ENCODE data around the gene DMPK. TPM values are rescaled to one million over a fixed set of nuclear protein-coding genes. Genes with fewer than 3 reads are reported as not detected.
A peak's percentile ranks its signal among the peaks of the same experiment; 100 is the strongest.

Gene DMPK
- total and polyA plus RNA-seq, 2 donors from 2014 or later, result 31.3 to 63.0 TPM

DNA sequence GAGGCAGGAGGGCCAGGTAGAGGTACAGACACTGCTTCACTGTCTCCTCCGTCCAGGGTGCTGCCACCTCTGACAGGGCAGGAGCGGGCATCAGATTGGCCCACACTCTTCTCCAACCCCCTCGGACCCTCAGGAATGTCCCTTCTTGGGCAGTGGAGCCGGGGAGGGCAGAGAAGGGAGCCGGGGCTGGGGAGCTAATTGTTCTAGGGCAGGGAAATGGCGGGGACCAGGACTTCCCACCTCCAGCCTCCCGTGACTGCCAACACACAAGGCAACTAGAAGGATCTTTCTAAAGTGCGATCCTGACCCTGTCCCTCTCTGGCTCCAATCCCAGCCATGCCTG lies 42.9 kb upstream of the DMPK start:
- intact Hi-C loops (cut with DNase I), result no loop called here
- peaks cover 0 to 39% (median 31%) of the 10 kb centered on the region in 3 donors for H3K36me3 ChIP-seq (ENCODE audit: control insufficient read depth in 2 of 3, insufficient read depth in 3 of 3, low read length in 3 of 3)

DNA sequence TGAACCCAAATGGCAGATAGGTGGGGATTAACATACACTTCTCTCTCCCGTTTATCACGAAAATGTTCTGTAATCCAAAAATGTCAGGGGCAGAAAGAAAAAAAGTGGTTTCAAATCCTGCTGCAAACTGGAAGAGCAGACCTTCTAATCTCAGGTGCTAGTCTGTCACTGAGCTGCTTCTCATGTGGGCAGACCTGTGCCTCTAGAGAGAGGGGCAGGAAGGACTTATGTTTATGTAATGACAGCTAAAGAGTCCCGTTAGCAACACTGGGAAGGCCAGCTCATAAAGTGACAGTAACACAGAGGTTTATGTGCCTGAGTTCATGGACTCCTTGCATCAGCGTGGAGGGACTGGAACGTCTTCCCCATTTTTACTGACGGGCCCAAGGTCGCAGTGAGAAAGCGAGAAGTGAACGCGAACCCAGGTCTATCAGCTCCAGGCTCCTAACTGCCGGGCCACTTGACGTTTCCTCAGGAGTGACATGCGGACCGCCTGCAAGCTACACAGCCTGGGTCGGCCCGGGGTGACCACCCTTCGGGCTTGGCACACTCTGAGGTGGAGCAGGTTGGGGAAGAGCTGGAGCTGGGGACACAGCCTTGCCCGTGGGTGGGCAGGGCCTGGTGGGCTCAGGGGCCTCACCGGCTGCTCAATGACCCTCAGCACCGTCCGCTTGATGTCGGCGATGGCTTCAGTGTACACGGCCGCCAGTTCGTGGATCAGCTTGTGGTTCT lies 42.4 kb upstream of the DMPK start:
- Histone ChIP-seq H3K4me3 (ENCODE audit: low read length in 3 of 3) (no peak overlapping the region), H3K9ac (ENCODE audit: low read length in 3 of 3) (no peak overlapping the region), H3K4me1 (ENCODE audit: control insufficient read depth in 2 of 3, insufficient read depth in 2 of 3, low read depth in 1 of 3, low read length in 3 of 3) (no peaks in the 10 kb centered on the region), H3K27me3 (ENCODE audit: control insufficient read depth, insufficient read depth, low read length) (no peaks in the 10 kb centered on the region), H3K9me3 (ENCODE audit: control insufficient read depth in 2 of 3, insufficient read depth in 1 of 3, low read length in 3 of 3) (no peaks in the 10 kb centered on the region), H3K36me3 (ENCODE audit: control insufficient read depth in 2 of 3, insufficient read depth in 3 of 3, low read length in 3 of 3) (peaks cover 0 to 34% (median 27%) of the 10 kb centered on the region in 3 donors), H3K27ac (ENCODE audit: low read depth in 2 of 2, low read length in 2 of 2) (no peak overlapping the region)
- FAIRE-seq, result no peak
- no peak for DNase-seq
- TF ChIP-seq, protein P1, sequence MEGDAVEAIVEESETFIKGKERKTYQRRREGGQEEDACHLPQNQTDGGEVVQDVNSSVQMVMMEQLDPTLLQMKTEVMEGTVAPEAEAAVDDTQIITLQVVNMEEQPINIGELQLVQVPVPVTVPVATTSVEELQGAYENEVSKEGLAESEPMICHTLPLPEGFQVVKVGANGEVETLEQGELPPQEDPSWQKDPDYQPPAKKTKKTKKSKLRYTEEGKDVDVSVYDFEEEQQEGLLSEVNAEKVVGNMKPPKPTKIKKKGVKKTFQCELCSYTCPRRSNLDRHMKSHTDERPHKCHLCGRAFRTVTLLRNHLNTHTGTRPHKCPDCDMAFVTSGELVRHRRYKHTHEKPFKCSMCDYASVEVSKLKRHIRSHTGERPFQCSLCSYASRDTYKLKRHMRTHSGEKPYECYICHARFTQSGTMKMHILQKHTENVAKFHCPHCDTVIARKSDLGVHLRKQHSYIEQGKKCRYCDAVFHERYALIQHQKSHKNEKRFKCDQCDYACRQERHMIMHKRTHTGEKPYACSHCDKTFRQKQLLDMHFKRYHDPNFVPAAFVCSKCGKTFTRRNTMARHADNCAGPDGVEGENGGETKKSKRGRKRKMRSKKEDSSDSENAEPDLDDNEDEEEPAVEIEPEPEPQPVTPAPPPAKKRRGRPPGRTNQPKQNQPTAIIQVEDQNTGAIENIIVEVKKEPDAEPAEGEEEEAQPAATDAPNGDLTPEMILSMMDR (IDR thresholded peaks at IDR 0.05; ENCODE audit: borderline replicate concordance, extremely low read depth, insufficient read depth), result no peak
- intact Hi-C loops (cut with DNase I), result no loop called here

More for the DNA sequence above, 42.9 kb upstream of the DMPK start:
- Histone ChIP-seq H3K4me3 (ENCODE audit: low read length in 3 of 3) (no peak overlapping the region), H3K4me1 (ENCODE audit: control insufficient read depth in 2 of 3, insufficient read depth in 2 of 3, low read depth in 1 of 3, low read length in 3 of 3) (no peaks in the 10 kb centered on the region), H3K9ac (ENCODE audit: low read length in 3 of 3) (no peak overlapping the region), H3K9me3 (ENCODE audit: control insufficient read depth in 2 of 3, insufficient read depth in 1 of 3, low read length in 3 of 3) (no peaks in the 10 kb centered on the region), H3K27ac (ENCODE audit: low read depth in 2 of 2, low read length in 2 of 2) (no peak overlapping the region), H3K27me3 (ENCODE audit: control insufficient read depth, insufficient read depth, low read length) (no peaks in the 10 kb centered on the region)
- TF ChIP-seq, protein P1 (IDR thresholded peaks at IDR 0.05; ENCODE audit: borderline replicate concordance, extremely low read depth, insufficient read depth), result no peak
- no peak for FAIRE-seq
- DNase-seq, result no peak

DNA sequence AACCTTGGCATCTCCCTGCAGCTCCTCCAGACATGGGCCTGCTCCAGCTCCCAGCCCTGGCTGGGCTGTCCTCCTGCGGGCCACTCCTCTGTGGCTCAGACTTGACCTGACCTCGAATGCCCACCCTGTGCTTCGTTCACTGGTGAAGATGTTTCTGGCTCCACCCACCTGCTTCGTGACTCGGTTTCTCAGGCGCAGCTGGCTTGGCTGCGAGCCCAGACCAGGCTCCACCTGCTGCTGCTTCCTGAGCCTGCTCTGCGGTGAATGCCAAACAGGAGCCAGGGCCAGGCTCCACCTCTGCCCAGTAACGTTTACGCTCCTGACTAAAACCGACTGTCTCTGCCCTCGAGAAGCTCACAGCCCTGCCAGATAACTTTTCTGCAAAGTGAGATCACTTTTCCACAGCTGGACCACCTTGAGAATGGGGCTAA lies 41.8 kb upstream of the DMPK start:
- no peak overlapping the region for H3K9ac ChIP-seq (ENCODE audit: low read length in 3 of 3)
- peaks cover 0 to 27% (median 22%) of the 10 kb centered on the region in 3 donors for H3K36me3 ChIP-seq (ENCODE audit: control insufficient read depth in 2 of 3, insufficient read depth in 3 of 3, low read length in 3 of 3)
- peak in 1 of 5 donors; percentile 88 for DNase-seq
- no peaks in the 10 kb centered on the region for H3K4me1 ChIP-seq (ENCODE audit: control insufficient read depth in 2 of 3, insufficient read depth in 2 of 3, low read depth in 1 of 3, low read length in 3 of 3)
- H3K4me3 ChIP-seq (ENCODE audit: low read length in 3 of 3), result no peak overlapping the region
- no peak for FAIRE-seq
- TF ChIP-seq, protein P1 (IDR thresholded peaks at IDR 0.05; ENCODE audit: borderline replicate concordance, extremely low read depth, insufficient read depth), result no peak
- intact Hi-C loops (cut with DNase I), result no loop called here
- no peak overlapping the region for H3K27ac ChIP-seq (ENCODE audit: low read depth in 2 of 2, low read length in 2 of 2)
- no peaks in the 10 kb centered on the region for H3K9me3 ChIP-seq (ENCODE audit: control insufficient read depth in 2 of 3, insufficient read depth in 1 of 3, low read length in 3 of 3)
- H3K27me3 ChIP-seq (ENCODE audit: control insufficient read depth, insufficient read depth, low read length), result no peaks in the 10 kb centered on the region

Measured in kidney (tissue), 14 donors.